GM19238 (cell line): ENCODE data around the gene AKIRIN2.
A peak's percentile ranks its signal among the peaks of the same experiment; 100 is the strongest.

Source experiments
- DNase-seq: peaks from one replicate; pipeline ENCODE4 v3.0.0; 2011; ENCODE audit warnings: low spot score; ENCODE audit not compliant: insufficient read length

AKIRIN2 gene

DNA sequence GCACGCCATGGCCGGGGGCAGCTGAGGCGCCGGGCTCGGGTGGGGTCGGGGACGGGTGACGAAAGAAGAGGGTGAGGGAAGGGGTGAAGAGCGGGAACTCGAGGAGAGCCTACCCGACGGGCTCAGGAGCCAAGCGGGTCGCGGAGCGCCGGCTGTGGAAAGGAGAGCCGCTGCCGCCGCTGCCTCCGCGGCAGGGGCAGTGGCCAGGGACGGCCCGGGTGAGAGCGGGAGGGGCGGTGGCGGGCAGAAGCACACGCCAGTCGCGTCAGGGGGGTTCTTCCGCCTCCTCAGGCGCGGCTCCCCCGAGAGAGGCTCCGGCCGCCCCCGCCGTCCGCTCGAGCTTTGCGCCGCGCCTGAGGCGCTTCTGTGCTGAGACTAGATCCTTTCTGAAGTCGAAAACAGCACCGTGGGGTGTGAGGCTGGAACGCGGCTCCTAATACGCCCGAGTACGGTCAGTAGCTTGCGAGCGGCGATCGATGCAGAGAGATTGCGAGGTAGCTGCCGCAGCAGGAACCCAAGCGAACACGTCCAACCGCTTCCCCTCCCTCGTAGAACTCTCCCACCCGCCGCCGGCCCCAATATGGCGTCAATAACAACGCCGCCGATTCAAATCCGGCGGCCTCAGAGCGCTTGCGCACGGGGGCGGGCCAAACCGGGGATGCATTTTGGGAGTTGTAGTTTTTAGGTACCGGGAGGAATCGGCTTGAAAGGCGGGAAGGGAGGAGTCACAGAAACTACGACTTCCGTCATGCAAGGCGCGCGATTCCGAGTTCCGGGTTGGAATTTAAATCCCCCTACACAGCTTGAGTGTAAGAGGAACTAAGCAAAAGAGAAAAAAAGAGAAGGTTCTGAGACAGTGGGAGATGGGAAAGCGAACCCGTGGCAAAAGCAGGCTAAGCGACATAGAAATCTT lies at the start of gene AKIRIN2:
TSS of gene AKIRIN2 (minus strand) at position 558 of the 913 bp plus-strand sequence. CDS start at position 9, 549 bp downstream.
- DNase-seq, result peak; percentile 54

GRCh38 chr6:87747646-87748045 lies 45.6 kb upstream of the AKIRIN2 start:
- no peak for DNase-seq

DNA sequence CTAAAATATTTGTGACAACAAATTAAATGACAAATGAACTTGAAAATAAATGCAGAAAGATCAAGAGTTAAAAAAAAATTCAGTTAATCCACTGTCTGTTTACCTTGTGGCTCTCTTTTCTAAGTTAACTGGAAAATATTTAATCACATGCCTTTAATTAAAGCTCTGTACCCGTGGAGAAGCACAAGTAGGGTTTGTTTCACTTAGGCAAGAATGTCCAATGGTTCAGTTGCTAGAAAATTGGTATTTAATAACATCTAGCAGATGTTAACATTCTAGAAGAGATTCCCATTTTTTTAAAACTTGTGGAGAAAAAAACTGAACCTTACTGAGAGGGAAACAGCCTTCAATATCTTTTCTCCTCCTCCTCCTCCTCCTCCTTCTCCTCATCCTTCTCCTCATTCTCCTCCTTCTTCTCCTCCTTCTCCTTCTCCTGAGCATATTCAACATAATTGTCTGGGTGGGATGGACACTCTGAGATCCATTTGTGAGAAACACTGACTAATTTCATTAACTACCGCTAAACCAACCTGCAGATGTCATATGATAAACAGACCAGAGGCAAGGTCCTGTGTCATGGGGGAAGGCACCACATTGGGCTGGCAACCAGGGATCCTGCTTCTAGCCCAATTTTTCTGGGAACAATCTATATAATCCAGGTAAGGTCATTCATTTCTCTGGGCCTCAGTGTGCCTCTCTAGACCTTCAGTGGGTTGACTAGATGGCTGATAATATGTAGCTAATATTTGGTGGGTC lies 44.1 kb upstream of the AKIRIN2 start:
- no peak for DNase-seq

- DNase-seq, result no peak
These were observed 41.4 kb upstream of the AKIRIN2 start for GRCh38 chr6:87743454-87743853.

DNA sequence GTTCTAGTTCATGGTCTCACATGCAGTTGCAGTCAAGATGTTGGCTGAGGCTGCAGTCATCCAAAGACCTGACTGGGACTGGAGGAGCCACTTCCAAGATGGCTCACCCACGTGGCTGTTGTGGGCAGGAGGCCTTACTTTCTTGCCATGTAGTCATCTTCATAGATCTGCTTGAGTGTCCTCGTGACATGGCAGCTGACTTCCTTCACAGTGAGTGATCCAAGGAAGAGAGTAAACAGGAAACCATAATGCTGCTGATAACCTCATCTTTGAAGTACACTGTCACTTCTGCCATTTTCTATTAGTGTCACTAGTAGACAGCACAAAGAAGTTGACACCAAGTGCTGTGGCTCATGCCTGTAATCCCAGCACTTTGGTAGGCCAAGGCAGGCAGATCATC lies 40.1 kb upstream of the AKIRIN2 start:
- DNase-seq, result no peak

DNA sequence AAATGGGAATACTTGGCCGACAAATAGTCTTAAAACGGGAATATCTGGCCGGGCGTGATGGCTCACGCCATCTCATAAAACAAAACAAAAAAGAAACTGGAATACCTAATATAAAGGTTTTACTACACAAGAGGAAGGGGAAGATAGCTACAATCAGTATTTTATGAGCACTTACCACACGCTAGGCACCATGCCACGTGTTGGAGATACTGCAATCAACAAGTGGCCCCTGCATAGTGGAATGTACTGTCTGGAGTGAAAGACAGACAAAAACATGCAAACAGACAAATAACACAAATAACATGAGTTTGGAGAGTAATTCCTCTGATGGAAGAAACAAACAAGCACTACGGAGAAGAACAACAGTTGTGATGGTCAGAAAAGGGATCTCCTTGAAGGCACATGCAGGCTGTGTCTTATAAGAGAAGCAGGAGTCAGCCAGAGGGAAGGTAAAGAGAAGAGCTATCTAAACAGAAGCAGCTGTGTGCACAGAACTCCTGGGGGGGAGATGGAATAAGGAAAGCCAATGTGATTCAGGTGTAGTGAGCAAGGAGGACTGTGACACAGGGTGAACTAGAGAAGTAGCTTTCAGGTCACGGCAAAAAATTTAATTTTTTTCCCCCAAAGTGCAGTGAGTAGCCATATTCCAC lies 39.1 kb upstream of the AKIRIN2 start:
- no peak for DNase-seq

- no peak for DNase-seq
These were observed 36.7 kb upstream of the AKIRIN2 start for GRCh38 chr6:87738744-87739143.

GRCh38 chr6:87738000-87738399 lies 36.0 kb upstream of the AKIRIN2 start:
- no peak for DNase-seq

- DNase-seq, result no peak
These were observed 34.9 kb upstream of the AKIRIN2 start for GRCh38 chr6:87736809-87737540.

- no peak for DNase-seq
These were observed 30.0 kb upstream of the AKIRIN2 start for GRCh38 chr6:87731818-87732661.

GRCh38 chr6:87731080-87731479 lies 29.0 kb upstream of the AKIRIN2 start:
- DNase-seq, result no peak

- no peak for DNase-seq
These were observed 28.1 kb upstream of the AKIRIN2 start for GRCh38 chr6:87729965-87730719.

DNA sequence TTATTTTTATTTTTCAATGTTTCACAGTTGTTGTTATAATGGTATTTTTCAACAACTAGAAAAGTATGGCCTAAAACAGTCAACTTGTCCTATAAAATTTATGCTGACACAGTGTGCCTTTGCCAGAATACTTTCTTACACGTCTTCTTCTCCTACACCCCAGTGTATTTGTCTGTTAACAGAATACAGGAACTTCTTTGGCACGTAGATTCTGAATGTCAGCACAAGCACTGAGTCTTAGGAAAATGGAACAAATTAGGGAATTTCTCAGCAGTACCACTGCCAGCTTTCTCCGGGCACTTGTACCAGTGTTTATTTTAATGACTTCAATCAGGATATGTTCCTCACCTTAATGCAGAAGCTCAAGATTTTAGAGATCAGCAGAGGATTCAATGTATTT lies 26.7 kb upstream of the AKIRIN2 start:
- no peak for DNase-seq

- no peak for DNase-seq
These were observed 23.2 kb upstream of the AKIRIN2 start for GRCh38 chr6:87724983-87725811.

DNA sequence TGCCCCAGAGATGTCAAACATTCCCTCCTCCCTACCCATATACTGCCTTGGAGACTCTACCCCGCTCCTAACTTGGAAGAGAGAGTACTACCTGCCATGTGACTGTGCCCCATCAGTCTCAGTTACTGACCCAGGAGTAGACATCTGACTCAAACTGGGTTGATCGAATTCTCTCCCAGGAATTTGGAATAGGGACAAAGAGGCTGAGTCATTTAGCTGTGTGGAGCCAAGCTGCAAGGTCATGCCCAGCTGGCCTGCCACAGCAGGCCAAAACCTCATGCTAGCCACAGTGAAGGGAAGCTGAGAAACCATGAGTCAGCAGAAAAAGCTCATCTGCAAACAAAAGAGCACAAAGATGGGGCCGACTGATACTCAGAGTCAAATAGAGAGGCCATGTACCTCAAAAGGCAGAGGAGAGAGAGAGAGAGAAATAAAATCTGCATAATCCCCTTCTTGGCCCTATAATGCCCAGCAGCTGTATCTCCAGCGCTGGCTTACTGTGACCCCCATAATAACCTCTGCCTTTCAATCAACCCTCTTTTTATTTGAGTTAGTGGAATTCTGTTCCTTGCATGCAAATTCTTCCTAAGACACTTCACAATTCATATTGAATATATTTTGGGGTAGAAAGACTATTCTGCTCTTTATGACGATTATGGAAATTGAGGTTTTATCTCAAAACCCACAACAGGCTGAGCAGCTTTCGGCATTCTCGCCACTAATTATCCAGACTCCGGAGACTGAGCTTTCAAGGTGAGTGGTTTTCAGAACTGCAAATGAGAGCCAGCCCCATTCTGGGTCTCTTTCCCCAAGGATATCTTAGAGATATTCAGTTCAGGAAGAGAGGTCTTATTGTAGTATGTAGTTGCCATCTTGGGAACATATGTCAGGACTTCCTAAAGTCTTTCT lies 21.4 kb upstream of the AKIRIN2 start:
- DNase-seq, result no peak

DNA sequence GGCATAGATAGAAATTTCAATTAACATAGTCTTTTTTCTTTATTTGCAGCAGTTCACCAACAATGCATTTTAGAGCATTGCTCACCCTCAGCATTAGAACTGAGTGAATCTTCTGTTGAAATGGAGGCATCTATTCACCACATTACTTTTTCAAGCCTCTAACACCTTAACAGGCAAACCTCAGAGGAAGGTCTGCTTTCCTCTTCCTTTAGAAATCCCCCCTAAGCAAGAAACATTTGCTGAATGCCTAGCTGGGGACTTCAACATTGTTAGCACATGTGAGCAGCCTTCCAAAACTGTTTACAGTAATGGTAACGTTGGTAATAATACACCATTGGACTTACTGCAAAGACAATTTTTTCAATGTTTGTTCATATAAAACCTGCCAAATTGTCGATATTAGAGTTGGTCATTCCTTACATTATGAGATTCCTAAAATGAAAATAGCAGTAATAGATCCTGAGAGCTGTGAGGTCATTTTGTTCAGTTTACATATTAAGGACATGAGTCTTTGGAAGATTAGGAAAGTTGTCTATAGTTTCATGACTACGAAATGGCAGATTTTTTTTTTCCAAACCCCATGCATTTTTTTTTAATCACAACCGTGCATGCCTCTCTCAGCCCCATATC lies 20.6 kb upstream of the AKIRIN2 start:
- no peak for DNase-seq

- no peak for DNase-seq
These were observed 19.3 kb upstream of the AKIRIN2 start for GRCh38 chr6:87721311-87721710.
